ENCODE data around the gene TMEM156. TPM values are rescaled to one million over a fixed set of nuclear protein-coding genes. Genes with fewer than 3 reads are reported as not detected.

Gene TMEM156
- total and polyA plus RNA-seq, 12 donors = 0.10 to 1.1 (median 0.13) TPM; not detected in 7

DNA sequence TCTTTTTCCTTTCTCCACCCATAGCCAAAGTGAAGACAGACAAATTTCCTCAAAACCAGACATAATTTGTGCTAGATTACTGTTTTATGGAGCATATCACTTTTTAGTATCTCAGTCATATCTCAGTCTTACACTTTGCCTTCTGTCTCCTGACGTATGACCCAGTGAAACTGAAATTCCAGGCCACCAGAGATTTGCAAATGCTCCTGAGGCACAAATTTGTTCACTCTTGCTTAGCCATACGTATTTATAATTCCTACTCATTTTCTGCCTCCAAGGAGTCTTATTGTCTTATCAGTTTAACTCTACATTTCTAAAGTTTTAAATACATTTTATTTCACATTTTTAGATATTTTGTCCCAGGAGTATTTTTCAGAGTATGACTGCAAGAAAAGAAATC is 10.0 kb downstream of the TMEM156 start:
- no peak for DNase-seq
- 79 to 83% methylated on average over 2 of the region's 2 CpGs for WGBS, 2 donors
- TF ChIP-seq, protein P1, sequence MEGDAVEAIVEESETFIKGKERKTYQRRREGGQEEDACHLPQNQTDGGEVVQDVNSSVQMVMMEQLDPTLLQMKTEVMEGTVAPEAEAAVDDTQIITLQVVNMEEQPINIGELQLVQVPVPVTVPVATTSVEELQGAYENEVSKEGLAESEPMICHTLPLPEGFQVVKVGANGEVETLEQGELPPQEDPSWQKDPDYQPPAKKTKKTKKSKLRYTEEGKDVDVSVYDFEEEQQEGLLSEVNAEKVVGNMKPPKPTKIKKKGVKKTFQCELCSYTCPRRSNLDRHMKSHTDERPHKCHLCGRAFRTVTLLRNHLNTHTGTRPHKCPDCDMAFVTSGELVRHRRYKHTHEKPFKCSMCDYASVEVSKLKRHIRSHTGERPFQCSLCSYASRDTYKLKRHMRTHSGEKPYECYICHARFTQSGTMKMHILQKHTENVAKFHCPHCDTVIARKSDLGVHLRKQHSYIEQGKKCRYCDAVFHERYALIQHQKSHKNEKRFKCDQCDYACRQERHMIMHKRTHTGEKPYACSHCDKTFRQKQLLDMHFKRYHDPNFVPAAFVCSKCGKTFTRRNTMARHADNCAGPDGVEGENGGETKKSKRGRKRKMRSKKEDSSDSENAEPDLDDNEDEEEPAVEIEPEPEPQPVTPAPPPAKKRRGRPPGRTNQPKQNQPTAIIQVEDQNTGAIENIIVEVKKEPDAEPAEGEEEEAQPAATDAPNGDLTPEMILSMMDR (IDR thresholded peaks at IDR 0.05) = no peak

DNA sequence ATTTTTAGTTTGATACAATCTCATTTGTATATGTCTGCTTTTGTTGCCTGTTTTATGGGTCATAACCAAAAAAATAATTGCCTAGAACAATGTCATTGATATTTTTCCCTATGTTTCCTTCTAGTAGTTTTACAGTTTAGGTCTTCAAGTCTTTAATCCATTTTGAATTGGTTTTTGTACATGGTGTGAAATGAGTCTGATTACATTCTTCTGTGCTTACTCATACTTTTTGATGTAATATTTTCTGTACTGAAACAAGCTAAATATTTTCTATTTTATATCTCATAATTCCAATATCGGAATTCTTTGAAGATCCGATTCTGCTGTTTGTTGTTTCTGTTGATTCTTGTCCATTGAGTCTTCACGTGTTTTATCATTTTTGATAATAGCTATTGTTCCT is 10.6 kb downstream of the TMEM156 start:
- ATAC-seq = no peak
- 87 to 89% methylated on average over 3 of the region's 3 CpGs for WGBS, 2 donors

More for the DNA sequence above, 10.0 kb downstream of the TMEM156 start:
- H3K4me1 ChIP-seq = peaks cover 0 to 11% (median 0%) of the 10 kb centered on the region in 9 donors
- no peak for ATAC-seq
- no peak overlapping the region for H3K4me3 ChIP-seq
- H3K27ac ChIP-seq = no peak overlapping the region
- no peaks in the 10 kb centered on the region for H3K27me3 ChIP-seq
- intact Hi-C loops (cut with DNase I) = no loop called here
- no peaks in the 10 kb centered on the region for H3K36me3 ChIP-seq
- H3K9me3 ChIP-seq = no peaks in the 10 kb centered on the region

DNA sequence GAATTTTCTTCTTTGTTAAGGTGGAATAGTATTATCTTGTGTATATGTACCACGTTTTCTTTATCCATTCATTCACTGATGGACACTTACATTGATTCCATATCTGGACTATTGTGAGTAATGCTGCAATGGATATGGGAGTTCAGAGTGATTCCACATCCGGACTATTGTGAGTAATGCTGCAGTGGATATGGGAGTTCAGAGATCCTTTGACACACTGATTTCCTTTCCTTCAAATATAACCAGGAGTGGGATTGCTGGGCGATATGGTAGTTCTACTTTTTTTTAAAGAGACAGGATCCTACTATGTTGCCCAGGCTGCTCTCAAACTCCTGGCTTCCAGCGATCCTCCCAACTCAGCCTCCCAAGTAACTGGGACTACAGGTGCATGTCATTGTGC is 12.1 kb downstream of the TMEM156 start:
- H3K27me3 ChIP-seq = no peaks in the 10 kb centered on the region
- ATAC-seq (no peak), DNase-seq (no peak)
- H3K36me3 ChIP-seq = no peaks in the 10 kb centered on the region
- intact Hi-C loops (cut with DNase I) = no loop called here
- H3K4me3 ChIP-seq = no peak overlapping the region
- TF ChIP-seq, protein P1 (IDR thresholded peaks at IDR 0.05) = no peak
- H3K9me3 ChIP-seq = peaks cover 0 to 17% (median 3%) of the 10 kb centered on the region in 11 donors
- H3K27ac ChIP-seq = no peak overlapping the region
- 59 to 68% methylated on average over 4 of the region's 4 CpGs for WGBS, 2 donors
- no peaks in the 10 kb centered on the region for H3K4me1 ChIP-seq

More for the DNA sequence above, 10.6 kb downstream of the TMEM156 start:
- H3K4me1 ChIP-seq = peaks cover 0 to 11% (median 0%) of the 10 kb centered on the region in 9 donors
- H3K9me3 ChIP-seq = peaks cover 0 to 3% (median 0%) of the 10 kb centered on the region in 11 donors
- intact Hi-C loops (cut with DNase I) = no loop called here
- H3K4me3 ChIP-seq = no peak overlapping the region
- no peaks in the 10 kb centered on the region for H3K36me3 ChIP-seq
- H3K27ac ChIP-seq = no peak overlapping the region
- TF ChIP-seq, protein P1 (IDR thresholded peaks at IDR 0.05) = no peak
- DNase-seq = no peak
- no peaks in the 10 kb centered on the region for H3K27me3 ChIP-seq

DNA sequence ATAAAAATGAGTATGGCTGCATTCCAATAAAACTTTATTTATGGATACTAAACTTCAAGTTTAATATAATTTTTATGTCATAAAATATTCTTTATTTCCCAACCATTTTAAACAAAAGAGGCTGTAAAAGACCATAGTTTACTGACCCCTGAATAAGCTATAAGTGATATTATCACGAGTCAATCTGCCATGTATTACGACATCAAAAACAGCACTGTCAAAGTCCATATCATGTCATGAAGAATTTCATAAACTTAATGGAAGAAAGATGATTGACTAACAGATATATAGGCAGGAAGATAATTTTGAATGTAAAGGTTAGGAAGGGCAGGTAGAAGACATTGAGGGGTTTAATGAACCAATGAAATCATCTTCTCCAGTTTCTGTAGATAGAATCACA is 18.2 kb downstream of the TMEM156 start:
- TF ChIP-seq, protein P1 (IDR thresholded peaks at IDR 0.05) = no peak
- Histone ChIP-seq H3K27ac (no peak overlapping the region), H3K9me3 (peaks cover 0 to 29% (median 3%) of the 10 kb centered on the region in 11 donors), H3K36me3 (no peaks in the 10 kb centered on the region), H3K27me3 (no peaks in the 10 kb centered on the region), H3K4me3 (no peak overlapping the region), H3K4me1 (no peaks in the 10 kb centered on the region)
- intact Hi-C loops (cut with DNase I) = no loop called here
- DNase-seq (no peak), ATAC-seq (no peak)
- WGBS, 2 donors = 91 to 95% methylated on average over 2 of the region's 2 CpGs
